Subcutaneous adipose tissue (tissue), 4 donors: Measurements from ENCODE around the gene RNF144B. TPM values are rescaled to one million over a fixed set of nuclear protein-coding genes. Genes with fewer than 3 reads are reported as not detected.

Experiments used
- total RNA-seq, 4 donors: library from RNA; depleted of rRNA; stranded (reverse); fragments of >200 nt; gene quantifications; one replicate each; pipeline ENCODE4 v1.1.0, GENCODE V29; 2016
- TF ChIP-seq, protein P1 (sequence below): fragments of 450-650 bp; IDR thresholded peaks from one replicate; pipeline ENCODE4 v1.5.1; 2016; ENCODE audit warnings: low read depth, mild to moderate bottlenecking, control low read depth, antibody characterized with exemption, moderate library complexity

The RNF144B gene
- total RNA-seq, 4 donors from 2014 or later, result 20.2 to 31.4 (median 23.8) TPM

DNA sequence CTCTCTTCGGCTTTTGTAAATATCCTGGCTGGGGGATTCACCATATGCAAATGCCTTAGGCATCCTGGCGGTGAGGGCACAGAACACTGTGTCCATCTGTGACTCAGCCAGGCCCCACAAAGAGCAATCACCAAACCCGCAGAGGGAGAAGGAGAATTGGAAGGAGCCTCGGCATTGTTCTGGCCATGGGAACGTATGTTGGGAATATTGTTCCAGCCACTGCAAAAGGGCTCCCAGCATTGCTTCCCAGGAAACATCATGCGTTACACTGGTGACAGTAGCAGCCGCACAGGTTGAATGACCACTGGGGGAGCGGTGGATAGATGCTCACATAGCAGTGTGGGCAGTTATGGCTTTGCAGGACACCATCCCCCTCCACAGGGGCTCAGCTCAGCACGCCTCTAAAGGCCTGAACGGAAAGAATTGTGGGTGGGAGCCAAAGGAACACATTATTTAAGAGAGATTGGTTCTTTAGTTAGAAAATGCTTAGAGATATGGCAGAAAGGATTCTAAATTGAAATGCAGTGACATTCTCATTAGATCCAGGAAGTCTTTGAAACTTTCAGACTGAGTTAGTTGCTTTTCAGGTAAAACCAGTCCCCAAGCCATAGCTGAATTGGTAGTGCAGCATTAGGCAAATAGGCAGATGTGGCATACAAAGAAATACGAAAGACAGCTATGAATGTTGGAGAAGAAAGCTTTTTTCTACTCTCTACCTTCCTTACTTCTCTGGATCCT is 104.3 kb downstream of the RNF144B start:
- TF ChIP-seq, protein P1, sequence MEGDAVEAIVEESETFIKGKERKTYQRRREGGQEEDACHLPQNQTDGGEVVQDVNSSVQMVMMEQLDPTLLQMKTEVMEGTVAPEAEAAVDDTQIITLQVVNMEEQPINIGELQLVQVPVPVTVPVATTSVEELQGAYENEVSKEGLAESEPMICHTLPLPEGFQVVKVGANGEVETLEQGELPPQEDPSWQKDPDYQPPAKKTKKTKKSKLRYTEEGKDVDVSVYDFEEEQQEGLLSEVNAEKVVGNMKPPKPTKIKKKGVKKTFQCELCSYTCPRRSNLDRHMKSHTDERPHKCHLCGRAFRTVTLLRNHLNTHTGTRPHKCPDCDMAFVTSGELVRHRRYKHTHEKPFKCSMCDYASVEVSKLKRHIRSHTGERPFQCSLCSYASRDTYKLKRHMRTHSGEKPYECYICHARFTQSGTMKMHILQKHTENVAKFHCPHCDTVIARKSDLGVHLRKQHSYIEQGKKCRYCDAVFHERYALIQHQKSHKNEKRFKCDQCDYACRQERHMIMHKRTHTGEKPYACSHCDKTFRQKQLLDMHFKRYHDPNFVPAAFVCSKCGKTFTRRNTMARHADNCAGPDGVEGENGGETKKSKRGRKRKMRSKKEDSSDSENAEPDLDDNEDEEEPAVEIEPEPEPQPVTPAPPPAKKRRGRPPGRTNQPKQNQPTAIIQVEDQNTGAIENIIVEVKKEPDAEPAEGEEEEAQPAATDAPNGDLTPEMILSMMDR, result no peak

DNA sequence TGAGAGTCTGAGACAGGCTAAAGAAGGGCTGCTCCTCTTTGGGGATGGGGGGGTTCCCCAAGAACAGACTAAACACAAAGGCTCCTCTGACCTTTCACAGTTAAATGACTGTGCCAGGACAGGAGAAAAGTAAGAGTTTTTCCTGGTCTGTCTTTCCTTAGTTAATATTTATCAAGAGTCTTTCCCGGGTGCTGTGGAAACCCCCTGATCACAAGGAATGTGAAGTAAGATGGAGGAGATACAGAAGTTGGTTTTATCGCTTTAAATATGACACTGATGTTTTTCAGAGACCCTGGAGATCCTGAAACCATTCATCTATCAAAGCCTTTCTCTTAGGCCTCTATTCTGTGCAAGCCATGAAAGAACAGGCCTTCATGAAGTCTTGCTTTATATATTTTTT is 105.8 kb downstream of the RNF144B start:
- TF ChIP-seq, protein P1, result no peak

DNA sequence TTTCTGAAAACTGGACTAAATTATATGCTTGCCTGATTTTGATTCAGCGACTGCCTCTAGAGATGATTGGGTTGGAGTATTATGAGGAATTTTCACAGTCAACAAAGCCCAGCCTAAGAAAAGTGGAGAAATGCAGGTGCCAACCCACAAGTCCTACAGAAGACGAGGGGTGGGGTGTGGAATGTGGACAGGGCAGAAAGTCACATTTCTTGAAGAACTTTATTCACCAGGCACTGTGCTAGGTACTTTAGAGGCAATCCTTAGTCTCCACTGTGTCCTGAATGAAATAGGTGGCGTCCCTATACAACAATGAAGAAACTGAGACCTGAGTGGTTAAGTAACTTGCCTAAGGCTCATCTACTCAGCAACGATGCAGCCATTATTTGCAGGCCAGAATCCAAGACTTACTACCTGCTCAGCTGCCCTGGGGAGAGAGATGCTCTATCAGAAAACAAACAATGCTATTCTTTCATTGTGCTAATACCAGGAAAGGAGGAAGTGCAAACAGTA is 106.3 kb downstream of the RNF144B start:
- TF ChIP-seq, protein P1, result no peak

DNA sequence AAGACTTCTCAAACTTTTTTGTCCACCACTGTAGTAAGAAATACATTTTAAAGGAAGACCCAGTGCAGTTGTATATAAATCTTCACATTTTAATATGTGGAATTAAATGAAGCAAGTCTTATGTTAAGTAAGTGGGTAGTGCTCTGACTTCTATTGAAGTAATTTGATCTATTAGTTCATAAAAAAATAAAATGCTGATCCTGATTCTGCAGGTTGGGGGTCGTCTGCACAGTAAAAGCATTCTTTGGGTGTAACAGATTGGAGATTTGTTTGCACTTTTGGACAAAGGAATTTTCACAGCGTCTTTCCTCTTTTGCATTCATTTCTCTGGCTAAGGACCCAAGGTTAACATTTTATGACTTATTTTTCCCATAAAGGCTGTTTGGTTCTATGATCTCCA is 106.8 kb downstream of the RNF144B start:
- TF ChIP-seq, protein P1, result no peak

DNA sequence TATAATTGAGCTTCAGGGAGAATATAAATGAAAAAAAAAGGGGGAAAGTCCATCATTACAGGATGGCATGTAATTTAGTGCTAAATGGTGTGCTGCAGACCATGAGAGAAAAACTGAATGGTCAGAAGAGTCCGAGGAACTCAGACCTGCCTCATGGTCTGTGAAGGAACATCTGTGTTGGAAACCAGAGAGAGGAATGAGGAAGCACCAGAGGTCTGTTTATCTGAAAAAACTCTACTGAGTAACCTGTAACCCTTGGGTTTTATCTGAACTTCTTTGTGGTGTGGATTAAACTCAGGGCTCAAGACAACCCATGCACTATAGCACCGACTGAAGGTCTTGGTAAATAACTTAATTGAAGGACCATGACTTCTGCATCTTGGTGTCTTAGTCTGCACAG is 108.1 kb downstream of the RNF144B start:
- TF ChIP-seq, protein P1, result no peak

- TF ChIP-seq, protein P1, result no peak
These were observed 109.3 kb downstream of the RNF144B start for GRCh38 chr6:18496462-18496861.

GRCh38 chr6:18497006-18497405 is 109.9 kb downstream of the RNF144B start:
- TF ChIP-seq, protein P1, result no peak
